ENCODE results near the gene SLC30A2.
"Not testable (repeated sequence)": the region's sequence is repeated elsewhere in the genome, so short reads cannot be mapped to it uniquely, and the experiment has no call there.

SLC30A2 gene, protein sequence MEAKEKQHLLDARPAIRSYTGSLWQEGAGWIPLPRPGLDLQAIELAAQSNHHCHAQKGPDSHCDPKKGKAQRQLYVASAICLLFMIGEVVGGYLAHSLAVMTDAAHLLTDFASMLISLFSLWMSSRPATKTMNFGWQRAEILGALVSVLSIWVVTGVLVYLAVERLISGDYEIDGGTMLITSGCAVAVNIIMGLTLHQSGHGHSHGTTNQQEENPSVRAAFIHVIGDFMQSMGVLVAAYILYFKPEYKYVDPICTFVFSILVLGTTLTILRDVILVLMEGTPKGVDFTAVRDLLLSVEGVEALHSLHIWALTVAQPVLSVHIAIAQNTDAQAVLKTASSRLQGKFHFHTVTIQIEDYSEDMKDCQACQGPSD

DNA sequence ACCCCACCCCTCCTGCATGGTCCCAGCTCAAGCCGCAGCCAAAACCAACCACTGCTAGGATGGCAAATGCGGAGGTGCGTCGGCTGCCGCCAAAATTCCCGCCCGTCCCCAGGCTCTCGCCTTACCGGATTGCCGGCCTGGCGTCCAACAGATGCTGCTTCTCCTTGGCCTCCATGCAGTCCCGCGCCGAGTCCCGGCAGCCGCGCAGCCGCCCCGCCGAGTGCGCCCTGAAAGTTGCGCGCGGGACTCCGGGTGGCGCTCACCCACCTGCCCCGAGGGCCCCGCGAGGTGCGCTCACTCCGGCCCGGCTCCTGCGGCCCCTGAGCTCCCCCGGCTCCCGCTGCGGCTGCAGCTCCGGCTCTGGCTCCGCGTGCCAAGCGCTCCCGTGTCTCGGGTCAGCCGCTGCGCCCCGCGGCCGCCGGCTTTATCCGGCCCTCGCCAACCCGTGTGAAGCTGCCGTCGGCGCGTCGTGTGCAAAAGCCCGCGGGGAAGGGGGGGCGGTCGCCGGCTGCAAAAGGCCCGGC, at the start of gene SLC30A2:
SLC30A2 (minus strand) TSS at position 397 of the 524 bp plus-strand sequence; CDS start at position 175, 222 bp downstream.
- no peak for DNase-seq (ENCODE audit: low read depth in 2 of 2, low spot score in 1 of 2)

DNA sequence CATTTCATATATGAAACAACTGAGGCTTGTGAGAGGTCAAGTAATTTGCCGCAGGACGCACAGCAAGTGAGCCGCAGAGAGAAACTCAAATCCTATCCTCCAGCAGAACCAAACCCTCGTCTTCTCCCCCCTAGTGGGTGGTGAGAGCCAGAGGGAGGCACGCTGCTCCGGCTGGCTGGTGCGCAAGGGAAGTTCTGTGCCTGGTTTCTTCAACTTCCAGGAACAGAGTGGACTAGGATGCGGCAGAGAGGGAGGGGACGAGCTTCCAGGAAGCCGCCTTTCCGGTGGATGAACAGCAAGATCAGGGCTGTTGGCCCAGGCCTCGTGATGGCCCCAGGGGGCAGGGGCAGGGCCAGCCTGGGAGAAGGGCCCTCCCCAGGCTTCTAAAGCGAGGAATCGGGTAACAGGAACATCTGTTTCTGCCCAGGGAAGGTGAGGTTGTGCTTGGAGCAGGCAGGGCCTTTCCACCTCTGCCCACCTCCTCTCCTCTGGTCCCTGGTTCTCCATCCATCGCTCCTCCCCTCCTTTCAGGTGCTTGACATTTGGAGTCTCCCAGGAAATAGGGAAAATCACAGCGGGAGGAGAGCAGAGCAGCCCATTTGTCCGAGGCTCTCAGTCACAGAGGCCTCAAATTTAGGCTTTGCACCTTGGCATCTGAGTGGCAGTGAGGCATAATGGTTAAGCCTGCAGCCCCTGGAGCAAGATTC, 48.9 kb upstream of the SLC30A2 start:
- DNase-seq (ENCODE audit: low read depth in 2 of 2, low spot score in 1 of 2), result no peak

DNA sequence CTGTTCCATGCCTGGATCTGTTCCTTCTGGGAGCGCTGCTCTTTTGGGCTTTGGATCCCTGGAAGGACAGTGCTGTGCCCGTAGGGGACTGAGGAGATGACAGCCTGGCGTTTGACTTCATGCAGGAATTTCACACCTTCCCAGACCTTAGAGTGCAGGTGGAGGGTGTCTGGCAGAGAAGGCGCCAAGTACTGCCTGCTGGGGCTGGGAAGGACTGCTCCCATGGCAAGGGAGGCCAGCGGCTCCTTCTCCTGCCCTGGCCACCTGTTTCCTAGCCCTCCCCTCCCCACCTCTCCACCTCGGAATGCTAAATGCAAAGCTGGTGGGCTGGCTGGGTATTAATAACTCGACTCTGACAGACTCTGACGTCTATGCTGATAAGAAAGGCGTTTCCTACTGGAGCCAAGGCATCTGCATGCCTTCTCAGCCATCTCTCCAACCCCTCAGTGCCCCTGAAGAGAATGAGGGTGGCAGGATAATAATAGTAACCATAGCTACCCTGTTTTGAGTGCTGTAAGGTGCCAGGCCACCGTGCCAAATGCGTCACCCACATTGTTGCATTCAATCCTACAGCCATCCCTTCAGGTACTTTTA, 48.3 kb upstream of the SLC30A2 start:
- DNase-seq (ENCODE audit: low read depth in 2 of 2, low spot score in 1 of 2), result no peak

DNA sequence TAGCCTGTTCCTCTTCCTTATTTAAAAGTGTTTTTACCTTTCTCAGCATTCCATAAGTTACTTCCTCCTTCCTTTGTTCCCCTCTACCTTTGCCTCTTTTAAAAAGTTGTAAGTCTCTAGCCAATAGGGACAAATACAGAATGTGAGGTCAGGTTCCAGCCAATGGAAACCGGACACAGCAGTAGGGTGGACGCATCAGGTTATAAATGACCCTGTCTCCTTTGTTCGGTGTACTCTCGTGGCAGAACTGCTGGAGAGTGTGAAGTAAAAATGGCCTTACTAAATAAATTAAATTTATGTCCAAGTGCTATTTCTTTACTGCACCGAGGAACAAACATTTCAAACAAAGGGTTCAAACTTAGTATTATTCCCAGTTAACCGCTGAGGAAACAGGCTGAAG, 47.7 kb upstream of the SLC30A2 start:
- DNase-seq (ENCODE audit: low read depth in 2 of 2, low spot score in 1 of 2), result not testable (repeated sequence)

DNA sequence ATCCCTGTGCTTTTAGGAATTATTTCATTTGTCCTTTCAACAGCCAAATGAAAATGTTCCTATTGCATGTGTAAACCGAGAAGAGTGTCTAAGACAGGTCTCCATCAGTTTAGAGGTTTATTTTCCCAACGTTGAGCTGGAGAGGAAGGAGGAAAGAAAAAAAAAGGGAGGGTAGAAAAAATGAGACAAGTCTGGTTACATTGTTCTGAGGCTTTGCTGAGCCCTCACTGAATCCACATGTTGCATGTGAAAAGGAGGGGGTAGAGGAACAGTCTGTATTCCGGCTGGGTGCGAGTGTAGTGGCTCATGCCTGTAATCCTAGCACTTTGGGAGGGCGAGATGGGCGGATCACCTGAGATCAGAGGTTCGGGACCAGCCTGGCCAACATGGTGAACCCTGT, 46.5 kb upstream of the SLC30A2 start:
- DNase-seq (ENCODE audit: low read depth in 2 of 2, low spot score in 1 of 2), result no peak

DNA sequence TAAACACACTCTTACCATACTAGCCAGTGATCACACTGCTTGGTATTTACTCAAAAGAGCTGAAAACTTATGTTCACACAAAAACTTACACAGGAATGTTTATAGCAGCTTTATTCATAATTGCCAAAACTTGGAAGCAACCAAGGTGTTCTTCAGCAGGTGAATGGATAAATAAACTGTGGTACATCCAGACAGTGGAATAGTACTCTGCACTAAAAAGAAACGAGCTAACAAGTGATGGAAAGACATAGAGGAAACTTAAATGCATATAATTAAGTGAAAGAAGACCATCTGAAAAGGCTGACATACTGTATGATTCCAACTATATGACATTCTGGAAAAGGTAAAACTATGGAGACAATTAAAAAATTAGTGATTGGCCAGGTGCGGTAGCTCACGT, 45.0 kb upstream of the SLC30A2 start:
- DNase-seq (ENCODE audit: low read depth in 2 of 2, low spot score in 1 of 2), result no peak

DNA sequence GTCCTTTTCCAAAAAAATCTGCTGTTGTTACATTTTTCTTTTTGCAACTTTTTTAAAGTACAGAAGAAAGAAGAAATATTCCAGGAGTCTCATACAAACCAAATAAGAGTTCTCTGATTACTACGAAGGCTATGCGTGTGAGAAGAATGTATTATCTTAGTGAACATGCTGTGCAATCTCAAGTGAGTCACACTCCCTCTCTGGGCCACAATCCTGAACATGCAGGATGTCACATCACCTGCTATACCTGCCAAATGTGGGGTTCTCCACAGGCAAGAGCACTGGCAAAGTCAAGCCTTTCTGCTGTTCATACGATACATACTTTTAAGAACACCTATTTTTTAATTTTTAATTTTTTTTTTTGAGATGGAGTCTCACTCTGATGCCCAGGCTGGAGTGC, 43.2 kb upstream of the SLC30A2 start:
- DNase-seq (ENCODE audit: low read depth in 2 of 2, low spot score in 1 of 2), result no peak

DNA sequence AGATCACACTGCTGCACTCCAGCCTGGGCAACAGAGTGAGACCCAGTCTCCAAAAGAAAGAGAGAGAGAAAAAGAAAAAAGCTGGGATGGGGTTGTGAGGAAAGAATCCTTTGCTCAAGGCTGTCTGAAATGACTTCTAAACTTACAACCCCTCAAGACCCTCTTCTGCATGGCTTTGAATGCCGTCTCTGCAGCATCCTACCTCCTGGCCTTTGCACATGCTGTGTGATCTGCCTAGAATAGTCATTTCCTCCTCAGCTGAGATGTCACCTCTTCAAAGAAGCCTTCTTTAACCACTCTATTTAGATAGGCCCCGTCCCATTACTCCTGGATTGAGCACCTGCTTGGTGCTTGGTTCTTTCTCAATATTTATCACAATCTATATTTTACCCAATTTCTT, 38.9 kb upstream of the SLC30A2 start:
- no peak for DNase-seq (ENCODE audit: low read depth in 2 of 2, low spot score in 1 of 2)

DNA sequence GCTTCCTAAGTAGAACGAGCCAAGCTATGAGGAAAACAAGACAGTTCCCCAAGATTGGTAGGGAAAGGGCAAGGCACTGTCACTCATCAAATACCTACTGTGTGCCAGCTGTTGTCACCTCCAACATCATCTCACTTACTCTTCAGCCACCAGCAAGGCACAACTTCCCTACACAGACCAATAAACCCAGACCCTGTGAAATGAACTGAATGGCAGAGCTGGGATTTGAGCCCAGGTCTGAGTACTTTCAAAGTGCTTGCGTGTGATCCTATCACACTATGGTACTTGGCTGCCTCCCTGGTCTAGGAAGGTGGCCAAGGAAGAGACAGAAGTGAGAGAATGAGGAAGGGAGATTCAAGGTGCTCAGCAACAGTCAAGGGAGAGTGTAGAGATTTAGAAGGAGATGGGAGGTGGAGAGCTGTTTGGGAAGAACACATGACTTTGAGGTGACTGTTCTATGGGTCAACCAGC, 38.2 kb upstream of the SLC30A2 start:
- DNase-seq (ENCODE audit: low read depth in 2 of 2, low spot score in 1 of 2), result no peak

DNA sequence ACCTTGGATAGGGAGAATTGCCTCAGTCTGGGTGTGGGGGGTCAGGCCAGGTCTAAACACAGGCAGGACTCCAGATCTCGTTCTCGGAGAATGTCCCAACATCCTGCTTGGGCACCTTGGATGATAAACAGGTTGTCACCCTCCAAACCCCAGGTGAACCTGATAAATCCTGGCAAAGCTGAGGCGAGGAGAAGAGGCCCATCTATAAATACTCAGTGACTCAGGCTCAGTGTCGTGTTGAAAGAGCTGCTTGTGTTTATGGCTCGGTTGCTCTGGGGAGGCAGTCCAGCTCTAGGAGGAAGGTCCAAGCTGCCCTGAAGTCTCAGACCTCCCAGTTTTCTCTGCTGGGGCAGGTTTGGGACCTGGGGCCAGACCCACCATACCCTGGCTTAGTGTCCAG, 37.3 kb upstream of the SLC30A2 start:
- no peak for DNase-seq (ENCODE audit: low read depth in 2 of 2, low spot score in 1 of 2)

DNA sequence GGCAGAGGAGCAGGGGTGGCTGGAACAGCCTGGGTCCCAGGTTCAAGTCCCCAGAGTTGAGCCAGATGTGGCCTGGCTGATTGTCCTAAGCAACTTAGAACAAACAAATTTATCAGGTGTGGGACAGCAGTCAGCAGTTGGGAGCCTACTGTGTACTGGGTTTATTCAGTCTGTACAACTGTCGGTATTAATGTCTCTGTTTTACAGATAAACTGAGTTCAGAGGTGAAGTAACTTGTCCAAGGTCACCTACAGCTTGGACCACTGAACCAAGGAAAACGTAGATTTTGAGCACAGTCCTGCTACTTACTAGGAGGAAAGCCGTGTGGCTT, 36.1 kb upstream of the SLC30A2 start:
- no peak for DNase-seq (ENCODE audit: low read depth in 2 of 2, low spot score in 1 of 2)

DNA sequence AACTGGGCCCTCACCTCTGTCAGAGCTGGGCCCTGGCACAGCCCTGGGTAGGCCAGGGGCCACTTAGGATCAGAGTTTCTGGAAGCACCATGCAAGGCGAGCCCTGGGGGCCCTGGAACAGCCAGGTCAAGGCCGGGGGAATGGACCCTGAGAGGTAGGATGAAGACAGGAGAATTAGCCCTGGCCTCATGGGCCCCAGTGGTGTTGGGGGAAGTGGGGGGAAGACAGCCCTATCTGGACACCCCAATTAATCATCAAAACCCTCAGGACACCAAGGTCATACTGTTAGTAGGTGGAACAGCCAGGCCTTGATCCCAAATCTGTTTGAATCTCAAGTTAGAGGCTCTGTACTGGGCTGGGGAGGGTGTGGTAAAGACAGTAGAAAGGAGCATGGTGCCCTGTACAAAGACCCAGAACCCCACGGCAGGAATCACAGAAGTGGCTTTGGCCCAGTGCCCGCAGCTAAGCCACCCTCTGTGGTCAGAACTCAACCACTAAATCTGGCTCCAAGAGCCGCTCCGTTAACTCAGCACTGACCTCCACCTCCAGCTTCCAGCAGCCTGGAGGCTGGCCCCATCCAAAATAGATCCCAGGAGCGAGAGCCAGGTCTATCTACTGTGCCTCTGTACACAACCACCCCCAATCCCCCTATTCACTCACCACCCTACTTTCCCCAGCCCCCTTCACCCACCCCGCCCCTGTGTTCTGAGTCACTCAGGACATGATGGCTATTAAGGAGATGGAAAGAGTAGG, 35.5 kb upstream of the SLC30A2 start:
- DNase-seq (ENCODE audit: low read depth in 2 of 2, low spot score in 1 of 2), result no peak

DNA sequence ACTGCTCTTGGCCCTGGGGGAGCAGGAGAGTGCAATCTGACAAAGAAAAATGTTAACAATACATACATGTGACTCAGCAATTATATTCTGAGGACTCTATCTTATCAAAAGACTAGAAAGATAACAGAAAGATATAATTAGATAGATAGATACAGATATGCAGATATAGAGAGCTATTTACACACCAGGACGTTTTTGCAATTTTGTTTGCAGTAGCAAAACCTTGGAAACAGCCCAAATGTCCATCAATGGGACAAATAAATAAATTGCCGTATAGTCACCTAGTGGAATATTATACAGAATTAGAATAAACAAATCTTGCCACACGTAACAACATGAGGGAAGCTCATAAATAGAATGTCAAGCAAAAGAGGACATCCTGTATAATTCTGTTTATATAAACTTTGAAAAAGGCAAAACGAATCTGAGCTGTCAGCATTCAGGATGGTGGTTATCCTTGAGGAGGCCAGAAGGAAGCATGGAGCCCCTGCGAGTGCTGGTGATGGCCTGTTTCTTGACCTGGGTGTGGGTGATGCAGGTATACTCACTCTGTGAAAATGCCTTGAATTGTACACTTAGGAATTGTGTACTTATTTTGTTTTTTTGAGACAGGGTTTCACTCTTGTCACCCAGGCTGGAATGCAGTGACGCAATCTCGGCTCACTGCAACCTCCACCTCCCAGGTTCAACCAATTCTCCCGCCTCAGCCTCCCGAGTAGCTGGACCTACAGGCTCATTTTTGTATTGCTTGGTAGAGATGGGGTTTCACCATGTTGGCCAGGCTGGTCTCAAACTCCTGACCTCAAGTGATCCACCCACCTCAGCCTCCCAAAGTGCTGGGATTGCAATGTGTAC, 34.3 kb upstream of the SLC30A2 start:
- DNase-seq (ENCODE audit: low read depth in 2 of 2, low spot score in 1 of 2), result no peak

DNA sequence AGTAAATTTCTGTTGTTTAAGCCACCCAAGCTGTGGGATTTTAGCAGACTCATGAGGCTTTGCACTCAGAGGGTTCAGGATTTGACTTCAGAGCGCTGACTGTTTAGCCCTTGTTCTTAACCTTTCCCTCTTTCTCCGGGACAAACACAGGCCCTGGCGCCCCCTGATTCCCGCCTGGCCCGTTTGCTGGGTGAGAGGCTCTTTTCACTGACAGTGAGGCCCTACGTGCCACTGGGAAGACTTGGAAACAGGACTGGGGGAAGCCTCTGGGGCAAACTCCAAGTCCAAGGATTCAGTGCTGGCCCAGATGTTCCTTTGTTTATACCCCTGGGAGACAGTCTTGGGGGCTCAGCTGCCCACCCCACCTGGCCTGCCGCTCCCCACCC, 33.3 kb upstream of the SLC30A2 start:
- no peak for DNase-seq (ENCODE audit: low read depth in 2 of 2, low spot score in 1 of 2)

DNA sequence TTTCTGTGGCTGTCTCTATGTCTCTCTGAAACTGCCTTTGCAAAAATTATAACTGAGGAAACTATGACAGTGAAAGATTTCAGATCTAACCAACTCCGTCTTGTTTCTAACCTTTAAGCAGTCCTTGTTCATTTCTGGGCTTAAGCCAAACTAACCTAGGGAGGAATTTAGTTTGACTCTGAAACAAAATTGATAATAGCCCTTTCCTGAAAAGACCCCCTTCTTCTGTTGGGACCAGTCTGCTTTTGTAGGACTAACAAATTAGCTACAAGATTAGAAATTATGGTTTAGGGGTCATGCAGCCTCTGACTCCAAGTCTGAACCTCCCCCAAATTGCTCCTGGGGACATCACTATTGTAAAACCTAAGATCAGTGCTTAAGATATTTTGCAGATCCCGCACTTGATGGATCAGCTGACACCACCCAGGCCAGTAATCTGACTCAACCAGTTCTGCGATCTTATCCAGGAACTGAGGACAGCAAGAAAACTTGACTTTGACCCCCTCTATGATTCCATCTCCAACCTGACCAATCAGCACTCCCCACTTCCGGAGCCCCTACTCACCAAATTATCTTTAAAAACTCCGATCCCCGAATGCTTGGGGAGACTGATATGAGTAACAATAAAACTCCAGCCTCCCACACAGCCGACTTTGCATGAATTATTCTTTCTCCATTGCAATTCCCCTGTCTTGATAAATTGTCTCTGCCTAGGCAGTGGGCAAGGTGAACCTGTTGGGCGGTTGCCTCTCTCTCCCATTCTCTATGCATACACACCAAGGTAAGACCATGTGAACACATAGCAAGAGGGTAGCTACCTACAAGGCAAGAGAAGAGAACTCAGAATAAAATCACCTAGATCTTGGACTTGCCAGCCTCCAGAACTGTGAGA, 32.6 kb upstream of the SLC30A2 start:
- DNase-seq (ENCODE audit: low read depth in 2 of 2, low spot score in 1 of 2), result no peak

DNA sequence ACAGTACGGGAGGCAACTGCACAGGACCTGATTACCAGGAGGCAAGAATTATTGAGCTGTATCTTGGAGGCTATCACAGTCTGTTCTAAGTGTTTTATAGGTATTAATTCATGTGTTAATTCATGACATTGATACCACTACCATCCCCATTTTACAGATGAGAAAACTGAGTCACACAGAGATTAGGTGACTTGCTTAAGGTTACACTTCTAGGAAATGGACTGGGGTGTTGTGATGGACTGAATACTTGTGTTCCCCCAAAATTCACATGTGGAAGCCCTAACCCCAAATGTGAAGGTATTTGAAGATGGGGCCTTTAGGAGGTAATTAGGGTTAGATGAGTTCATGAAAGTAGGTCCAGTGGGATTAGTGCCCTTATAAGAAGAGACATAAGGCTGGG, 31.6 kb upstream of the SLC30A2 start:
- no peak for DNase-seq (ENCODE audit: low read depth in 2 of 2, low spot score in 1 of 2)

DNA sequence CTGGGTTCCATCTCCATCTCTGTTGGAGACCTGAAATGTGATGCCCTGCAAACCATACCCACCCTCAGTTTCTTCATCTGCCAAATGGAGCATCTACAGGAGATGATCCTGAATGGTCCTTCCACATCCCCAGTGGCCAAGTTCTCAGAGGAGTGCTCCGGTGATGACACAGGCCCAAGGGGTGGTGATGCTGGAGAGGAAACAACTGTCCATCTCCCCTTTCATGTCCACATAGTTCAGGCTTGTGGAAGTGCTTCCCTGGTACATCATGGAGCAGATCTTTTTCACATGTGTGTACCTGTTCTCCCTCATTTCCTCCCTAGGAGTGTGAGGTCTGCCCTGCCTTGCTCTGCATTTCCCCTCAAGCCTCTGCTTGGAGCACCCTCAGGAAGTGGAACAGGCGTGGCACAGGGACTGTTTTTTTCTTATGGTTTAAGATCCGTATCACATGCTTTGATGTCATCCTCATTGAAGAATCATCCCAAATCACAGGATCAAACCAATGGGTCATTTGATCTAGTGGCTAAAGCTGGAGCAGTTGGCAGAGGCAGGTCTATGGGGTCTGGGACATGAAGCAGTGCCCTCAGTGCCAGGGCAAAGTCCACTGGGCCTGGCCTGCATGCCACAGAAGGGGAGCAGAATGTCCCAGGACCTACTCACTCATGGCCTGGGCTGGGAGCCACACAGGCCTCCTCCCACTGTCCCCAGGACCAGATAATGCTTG, 29.7 kb upstream of the SLC30A2 start:
- DNase-seq (ENCODE audit: low read depth in 2 of 2, low spot score in 1 of 2), result no peak

DNA sequence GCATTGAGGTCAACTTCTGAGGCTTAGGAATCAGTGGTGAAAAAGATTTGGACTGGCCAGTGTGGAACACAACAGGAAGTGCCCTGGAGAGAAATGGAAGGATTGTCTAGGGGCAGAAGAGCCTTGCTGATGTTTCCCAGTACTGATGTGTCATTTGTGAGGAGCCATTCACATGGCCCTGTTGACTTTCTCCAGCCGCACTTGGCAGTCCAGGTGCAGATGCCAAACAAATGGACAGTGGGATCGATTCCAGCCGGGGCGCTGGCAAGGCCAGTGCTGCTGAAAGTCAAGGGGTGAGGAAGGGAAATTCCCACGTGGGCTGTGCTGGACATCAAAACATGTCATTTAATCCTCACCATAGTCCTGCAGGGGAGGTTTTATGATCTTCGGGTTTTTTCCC, 26.4 kb upstream of the SLC30A2 start:
- no peak for DNase-seq (ENCODE audit: low read depth in 2 of 2, low spot score in 1 of 2)

DNA sequence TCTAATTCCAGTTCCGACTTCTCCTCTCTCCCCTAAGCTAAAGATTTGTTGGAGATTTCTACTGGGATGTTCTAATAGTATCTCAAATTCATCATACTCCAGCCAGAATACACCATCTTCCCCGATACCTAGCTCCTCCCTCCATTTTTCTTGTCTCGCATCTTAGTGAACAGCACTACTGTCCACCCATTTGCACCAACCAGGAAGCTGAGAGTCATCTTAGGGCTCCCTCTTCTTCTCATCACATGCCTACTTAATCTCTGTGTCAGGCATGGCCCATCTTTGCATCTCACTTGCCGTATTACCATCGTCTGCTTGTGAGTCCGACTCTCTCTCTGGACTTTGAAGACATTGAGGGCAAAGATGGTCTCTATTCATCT, 25.0 kb upstream of the SLC30A2 start:
- DNase-seq (ENCODE audit: low read depth in 2 of 2, low spot score in 1 of 2), result no peak
